Peyer's patch (tissue), 4 donors: ENCODE results near the gene GYPC. TPM values are rescaled to one million over a fixed set of nuclear protein-coding genes. Genes with fewer than 3 reads are reported as not detected.
A peak's percentile ranks its signal among the peaks of the same experiment; 100 is the strongest.

Experiments used
- DNase-seq, 3 donors: peaks; one replicate each; pipeline ENCODE4 v3.0.0-alpha.2; 2017 to 2019
- H3K27ac ChIP-seq, 4 donors: fragments of 200-600 bp; sonication (generic); one replicate each; pipeline ENCODE4 v1.5.1; 2016 to 2019
- H3K27me3 ChIP-seq, 2 donors: fragments of 200-600 bp; sonication (generic); one replicate each; pipeline ENCODE4 v1.5.1; 2019
- H3K36me3 ChIP-seq, 3 donors: fragments of 200-600 bp; sonication (generic); one replicate each; pipeline ENCODE4 v1.5.1; 2016 to 2019
- H3K4me1 ChIP-seq, 4 donors: fragments of 200-600 bp; sonication (generic); one replicate each; pipeline ENCODE4 v1.5.1; 2016 to 2019
- H3K4me3 ChIP-seq, 4 donors: fragments of 200-600 bp; sonication (generic); 1 replicate in 3 of 4; 2 replicates in 1 of 4; pipeline ENCODE4 v1.5.1; 2016 to 2019; ENCODE audit warnings: mild to moderate bottlenecking in 1 of 4
- H3K9me3 ChIP-seq, 4 donors: fragments of 200-600 bp; sonication (generic); one replicate each; pipeline ENCODE4 v1.5.1; 2016 to 2019; ENCODE audit warnings: mild to moderate bottlenecking in 1 of 4
- POLR2A ChIP-seq, 2 donors: fragments of 450-650 bp; IDR thresholded peaks; one replicate each; pipeline ENCODE4 v1.5.1; 2017; ENCODE audit warnings: antibody characterized with exemption in 2 of 2, mild to moderate bottlenecking in 2 of 2, moderate library complexity in 2 of 2
- total RNA-seq, 4 donors: library from RNA; depleted of rRNA; stranded (reverse); fragments of >200 nt; gene quantifications; one replicate each; pipeline ENCODE4 v1.1.0, GENCODE V29; 2016
- TF ChIP-seq, protein P1 (sequence below), 6 experiments: fragments of 450-650 bp in 4 of 6; fragments of 200-600 bp in 2 of 6; sonication (generic) in 1 of 6; IDR thresholded peaks; one replicate each; pipeline ENCODE4 v1.5.1; 2017 to 2019; ENCODE audit warnings: antibody characterized with exemption in 6 of 6, mild to moderate bottlenecking in 3 of 6, moderate library complexity in 1 of 6

GYPC gene, protein sequence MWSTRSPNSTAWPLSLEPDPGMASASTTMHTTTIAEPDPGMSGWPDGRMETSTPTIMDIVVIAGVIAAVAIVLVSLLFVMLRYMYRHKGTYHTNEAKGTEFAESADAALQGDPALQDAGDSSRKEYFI
- total RNA-seq: 10 to 100 TPM; 17.4 to 78.4 (median 19.7) TPM

- Histone ChIP-seq H3K27ac (peak within 1 kb of the TSS; percentile 89 to 97 (median 92)), H3K4me1 (peaks cover 0 to 29% (median 14%) of the 10 kb centered on the region in 4 donors), H3K27me3 (no peaks in the 10 kb centered on the region), H3K4me3 (peak within 1 kb of the TSS; percentile 64 to 94 (median 70)), H3K9me3 (no peaks in the 10 kb centered on the region), H3K36me3 (no peaks in the 10 kb centered on the region)
- TF ChIP-seq, protein P1, sequence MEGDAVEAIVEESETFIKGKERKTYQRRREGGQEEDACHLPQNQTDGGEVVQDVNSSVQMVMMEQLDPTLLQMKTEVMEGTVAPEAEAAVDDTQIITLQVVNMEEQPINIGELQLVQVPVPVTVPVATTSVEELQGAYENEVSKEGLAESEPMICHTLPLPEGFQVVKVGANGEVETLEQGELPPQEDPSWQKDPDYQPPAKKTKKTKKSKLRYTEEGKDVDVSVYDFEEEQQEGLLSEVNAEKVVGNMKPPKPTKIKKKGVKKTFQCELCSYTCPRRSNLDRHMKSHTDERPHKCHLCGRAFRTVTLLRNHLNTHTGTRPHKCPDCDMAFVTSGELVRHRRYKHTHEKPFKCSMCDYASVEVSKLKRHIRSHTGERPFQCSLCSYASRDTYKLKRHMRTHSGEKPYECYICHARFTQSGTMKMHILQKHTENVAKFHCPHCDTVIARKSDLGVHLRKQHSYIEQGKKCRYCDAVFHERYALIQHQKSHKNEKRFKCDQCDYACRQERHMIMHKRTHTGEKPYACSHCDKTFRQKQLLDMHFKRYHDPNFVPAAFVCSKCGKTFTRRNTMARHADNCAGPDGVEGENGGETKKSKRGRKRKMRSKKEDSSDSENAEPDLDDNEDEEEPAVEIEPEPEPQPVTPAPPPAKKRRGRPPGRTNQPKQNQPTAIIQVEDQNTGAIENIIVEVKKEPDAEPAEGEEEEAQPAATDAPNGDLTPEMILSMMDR (IDR thresholded peaks at IDR 0.05): no peak
- no peak for TF ChIP-seq POLR2A (IDR thresholded peaks at IDR 0.05)
- DNase-seq: peak in 2 of 3 donors; percentile 65 to 80
Observed at GRCh38 chr2:126655500-126656430, at the start of gene GYPC. GYPC (plus strand) TSS chr2:126656158; CDS start chr2:126656264, 106 bp downstream.

- Histone ChIP-seq H3K9me3 (no peaks in the 10 kb centered on the region), H3K27ac (no peak overlapping the region), H3K36me3 (no peaks in the 10 kb centered on the region), H3K4me3 (no peak overlapping the region), H3K4me1 (no peaks in the 10 kb centered on the region), H3K27me3 (no peaks in the 10 kb centered on the region)
- no peak for DNase-seq
- TF ChIP-seq, protein P1 (IDR thresholded peaks at IDR 0.05): no peak
- TF ChIP-seq POLR2A (IDR thresholded peaks at IDR 0.05): no peak
Observed at GRCh38 chr2:126614524-126615227, 41.3 kb upstream of the GYPC start.

GRCh38 chr2:126616606-126617069, 39.3 kb upstream of the GYPC start:
- no peak for TF ChIP-seq POLR2A (IDR thresholded peaks at IDR 0.05)
- TF ChIP-seq, protein P1 (IDR thresholded peaks at IDR 0.05): no peak
- no peak for DNase-seq
- Histone ChIP-seq H3K4me3 (no peak overlapping the region), H3K9me3 (no peaks in the 10 kb centered on the region), H3K36me3 (no peaks in the 10 kb centered on the region), H3K4me1 (no peaks in the 10 kb centered on the region), H3K27me3 (no peaks in the 10 kb centered on the region), H3K27ac (no peak overlapping the region)

DNA sequence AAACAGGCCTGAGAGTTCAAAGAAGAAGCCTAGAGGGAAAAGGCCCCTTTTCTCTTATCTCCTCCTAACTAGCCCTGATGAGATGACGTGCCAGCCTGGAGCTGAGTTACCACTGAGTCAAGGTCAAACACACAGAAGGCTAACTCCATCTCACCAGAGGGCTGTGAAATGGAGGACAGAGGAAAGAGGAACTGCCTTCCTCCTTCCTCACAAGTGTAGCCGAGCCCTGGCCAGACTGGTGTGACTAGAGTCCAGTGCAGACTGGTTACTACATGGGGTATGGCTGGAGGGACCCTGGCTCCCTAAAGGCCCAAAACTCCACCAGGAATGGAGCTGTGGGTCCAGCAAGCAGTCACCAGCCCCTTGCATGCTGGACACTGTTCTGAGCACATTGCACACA, 35.7 kb upstream of the GYPC start:
- no peaks in the 10 kb centered on the region for H3K9me3 ChIP-seq
- no peak overlapping the region for H3K4me3 ChIP-seq
- DNase-seq: no peak
- TF ChIP-seq, protein P1 (IDR thresholded peaks at IDR 0.05): no peak
- TF ChIP-seq POLR2A (IDR thresholded peaks at IDR 0.05): no peak
- no peaks in the 10 kb centered on the region for H3K36me3 ChIP-seq
- H3K4me1 ChIP-seq: no peaks in the 10 kb centered on the region
- H3K27me3 ChIP-seq: no peaks in the 10 kb centered on the region
- H3K27ac ChIP-seq: no peak overlapping the region

GRCh38 chr2:126623000-126623399, 33.0 kb upstream of the GYPC start:
- Histone ChIP-seq H3K27ac (no peak overlapping the region), H3K36me3 (no peaks in the 10 kb centered on the region), H3K9me3 (no peaks in the 10 kb centered on the region), H3K27me3 (no peaks in the 10 kb centered on the region), H3K4me1 (no peaks in the 10 kb centered on the region), H3K4me3 (no peak overlapping the region)
- no peak for DNase-seq
- no peak for TF ChIP-seq POLR2A (IDR thresholded peaks at IDR 0.05)
- TF ChIP-seq, protein P1 (IDR thresholded peaks at IDR 0.05): no peak
